Colonic mucosa (tissue), 4 donors: ENCODE results near the gene HOXB2. TPM values are rescaled to one million over a fixed set of nuclear protein-coding genes. Genes with fewer than 3 reads are reported as not detected.
A peak's percentile ranks its signal among the peaks of the same experiment; 100 is the strongest.

Source experiments
- DNase-seq: peaks from one replicate; pipeline ENCODE4 v3.0.0-alpha.2; 2020
- H3K27ac ChIP-seq: fragments of 200-600 bp; one replicate; pipeline ENCODE4 v1.8.0; 2021
- H3K27me3 ChIP-seq: fragments of 200-600 bp; one replicate; pipeline ENCODE4 v1.8.0; 2021
- H3K36me3 ChIP-seq: fragments of 200-600 bp; one replicate; pipeline ENCODE4 v1.8.0; 2021
- H3K4me1 ChIP-seq: fragments of 200-600 bp; one replicate; pipeline ENCODE4 v1.8.0; 2021; ENCODE audit warnings: mild to moderate bottlenecking
- H3K4me3 ChIP-seq: fragments of 200-600 bp; one replicate; pipeline ENCODE4 v1.8.0; 2021
- H3K9ac ChIP-seq, 2 donors: one replicate each; pipeline ENCODE4 v1.7.0; 2013; ENCODE audit warnings: control low read depth in 2 of 2, low read depth in 2 of 2, low read length in 2 of 2
- H3K9me3 ChIP-seq: fragments of 200-600 bp; one replicate; pipeline ENCODE4 v1.8.0; 2021
- intact Hi-C: fragments of 100-400 bp; cut with DNase I; formaldehyde crosslinking; loops from one replicate; pipeline ENCODE4 v1.14.1; 2022
- total RNA-seq, 2 donors: library from RNA; stranded (reverse); fragmentation: NEBNext Ultra II Directional in 1 of 2; extraction: Animal tissue kit (Norgen Biotek cat#: 25700) in 1 of 2; gene quantifications; one replicate each; pipeline ENCODE4 v1.2.1, GENCODE V29; 2021
- TF ChIP-seq, protein P1 (sequence below): fragments of 200-600 bp; IDR thresholded peaks from one replicate; pipeline ENCODE4 v1.8.0; 2022; ENCODE audit warnings: antibody characterized with exemption, mild to moderate bottlenecking
- donor health status: healthy.
- donor health status: DM: no; HTN: no; CAD: no.
- donor health status: DM: no; HTN: no; CAD: no.

The HOXB2 gene
- total RNA-seq, 2 donors from 2014 or later: 2.6 to 6.4 TPM

GRCh38 chr17:48588074-48588415 is 43.1 kb upstream of the HOXB2 start:
- H3K9ac ChIP-seq: peak overlapping the region; percentile 54 to 76
- no peaks in the 10 kb centered on the region for H3K9me3 ChIP-seq
- no peaks in the 10 kb centered on the region for H3K27me3 ChIP-seq
- H3K4me3 ChIP-seq: no peak overlapping the region
- H3K36me3 ChIP-seq: no peaks in the 10 kb centered on the region
- peak overlapping the region; percentile 88 for H3K27ac ChIP-seq
- peaks cover 9% of the 10 kb centered on the region for H3K4me1 ChIP-seq
- TF ChIP-seq, protein P1, sequence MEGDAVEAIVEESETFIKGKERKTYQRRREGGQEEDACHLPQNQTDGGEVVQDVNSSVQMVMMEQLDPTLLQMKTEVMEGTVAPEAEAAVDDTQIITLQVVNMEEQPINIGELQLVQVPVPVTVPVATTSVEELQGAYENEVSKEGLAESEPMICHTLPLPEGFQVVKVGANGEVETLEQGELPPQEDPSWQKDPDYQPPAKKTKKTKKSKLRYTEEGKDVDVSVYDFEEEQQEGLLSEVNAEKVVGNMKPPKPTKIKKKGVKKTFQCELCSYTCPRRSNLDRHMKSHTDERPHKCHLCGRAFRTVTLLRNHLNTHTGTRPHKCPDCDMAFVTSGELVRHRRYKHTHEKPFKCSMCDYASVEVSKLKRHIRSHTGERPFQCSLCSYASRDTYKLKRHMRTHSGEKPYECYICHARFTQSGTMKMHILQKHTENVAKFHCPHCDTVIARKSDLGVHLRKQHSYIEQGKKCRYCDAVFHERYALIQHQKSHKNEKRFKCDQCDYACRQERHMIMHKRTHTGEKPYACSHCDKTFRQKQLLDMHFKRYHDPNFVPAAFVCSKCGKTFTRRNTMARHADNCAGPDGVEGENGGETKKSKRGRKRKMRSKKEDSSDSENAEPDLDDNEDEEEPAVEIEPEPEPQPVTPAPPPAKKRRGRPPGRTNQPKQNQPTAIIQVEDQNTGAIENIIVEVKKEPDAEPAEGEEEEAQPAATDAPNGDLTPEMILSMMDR: no peak
- intact Hi-C loops: no loop called here
- DNase-seq: no peak

DNA sequence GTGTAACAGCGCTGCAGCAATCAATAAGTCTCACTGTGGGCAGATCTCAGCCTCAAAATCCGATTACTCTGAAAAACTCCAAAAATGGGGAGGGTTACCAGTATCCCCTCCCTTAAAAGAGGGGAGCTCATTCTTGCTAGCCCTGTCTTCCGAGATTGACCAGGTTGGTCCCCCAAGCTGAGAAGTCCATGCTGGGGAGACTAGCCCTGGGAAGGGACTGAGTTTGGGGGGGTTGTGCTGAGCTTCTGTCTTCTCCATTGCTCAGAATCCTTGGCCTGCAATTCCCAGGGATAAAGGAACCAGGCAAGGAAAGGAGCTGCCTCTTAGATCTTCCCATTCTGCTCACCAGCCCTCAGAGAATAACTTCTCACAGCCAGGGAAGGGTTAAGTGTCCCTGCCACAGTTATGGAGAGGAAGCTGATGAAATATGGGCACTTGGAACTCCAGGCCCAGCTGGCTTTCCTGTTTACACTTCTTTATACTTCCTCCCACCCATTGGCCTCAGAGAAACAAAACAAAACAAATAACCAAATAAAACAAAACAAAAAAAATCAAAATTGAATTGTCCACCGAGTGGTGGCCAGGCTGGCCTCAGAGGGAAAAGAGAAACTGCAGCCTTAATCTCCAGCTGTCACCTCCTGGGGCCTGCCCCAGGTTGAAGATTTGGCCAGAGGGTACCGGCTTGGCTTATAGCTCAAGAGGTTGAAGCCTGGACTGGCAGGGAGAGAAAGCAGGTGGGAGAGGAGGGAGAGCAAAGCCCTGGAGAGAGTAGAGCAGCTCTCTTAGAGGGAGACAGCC is 42.6 kb upstream of the HOXB2 start:
- Histone ChIP-seq H3K36me3 (no peaks in the 10 kb centered on the region), H3K27ac (peak overlapping the region; percentile 88), H3K9me3 (no peaks in the 10 kb centered on the region), H3K27me3 (no peaks in the 10 kb centered on the region), H3K4me1 (peaks cover 9% of the 10 kb centered on the region), H3K4me3 (no peak overlapping the region), H3K9ac (peak overlapping the region; percentile 76 to 78)
- DNase-seq: no peak
- intact Hi-C loops: no loop called here
- TF ChIP-seq, protein P1: no peak

DNA sequence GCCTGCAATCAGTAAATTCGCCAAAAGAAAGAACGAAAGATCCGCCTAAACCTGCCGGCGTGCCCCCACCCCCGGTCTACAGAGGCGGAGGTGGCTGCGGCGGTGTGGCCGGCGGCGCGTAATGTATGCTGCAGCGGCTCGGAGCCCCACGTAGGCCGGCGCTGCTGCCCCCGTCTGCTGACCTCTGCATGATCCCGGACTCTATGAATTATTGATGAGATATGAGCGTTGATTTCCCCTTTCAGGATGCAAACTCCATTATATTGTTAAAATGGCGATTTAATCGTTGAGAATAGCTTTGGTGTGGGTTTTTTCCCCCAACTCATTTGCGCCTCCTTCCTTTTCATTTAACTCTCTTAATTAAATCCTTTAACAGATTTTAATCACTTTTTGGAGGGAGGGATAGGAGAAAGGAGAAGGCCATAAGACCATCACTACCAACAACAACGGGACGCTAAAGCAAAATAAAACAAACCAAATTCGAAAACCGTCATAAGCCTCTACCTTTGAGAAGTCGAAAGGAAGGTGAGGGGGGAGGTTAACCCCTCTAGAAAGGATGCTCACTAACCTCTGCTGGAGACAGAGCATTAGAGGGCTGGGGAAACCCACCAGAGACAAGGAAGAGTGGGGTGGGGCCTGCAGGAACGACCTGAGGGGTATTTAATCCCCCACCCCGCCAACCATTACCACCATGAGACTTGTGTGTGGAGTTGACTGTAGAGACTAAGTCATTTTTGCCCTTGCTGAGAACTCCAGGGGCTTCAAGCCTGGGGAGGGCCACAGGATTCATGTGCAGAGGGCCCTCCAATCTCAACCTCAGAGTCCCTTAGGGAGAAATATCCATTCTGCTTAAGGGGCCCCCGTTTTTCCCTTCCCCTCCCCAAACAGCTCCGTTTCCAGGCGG is 41.7 kb upstream of the HOXB2 start:
- peak overlapping the region; percentile 88 for H3K27ac ChIP-seq
- H3K36me3 ChIP-seq: no peaks in the 10 kb centered on the region
- peaks cover 9% of the 10 kb centered on the region for H3K4me1 ChIP-seq
- no peak for DNase-seq
- H3K27me3 ChIP-seq: peaks cover 3% of the 10 kb centered on the region
- H3K4me3 ChIP-seq: peak overlapping the region; percentile 51
- TF ChIP-seq, protein P1: no peak
- no peaks in the 10 kb centered on the region for H3K9me3 ChIP-seq
- intact Hi-C loops: no loop called here
- H3K9ac ChIP-seq: peak overlapping the region; percentile 76 to 78

DNA sequence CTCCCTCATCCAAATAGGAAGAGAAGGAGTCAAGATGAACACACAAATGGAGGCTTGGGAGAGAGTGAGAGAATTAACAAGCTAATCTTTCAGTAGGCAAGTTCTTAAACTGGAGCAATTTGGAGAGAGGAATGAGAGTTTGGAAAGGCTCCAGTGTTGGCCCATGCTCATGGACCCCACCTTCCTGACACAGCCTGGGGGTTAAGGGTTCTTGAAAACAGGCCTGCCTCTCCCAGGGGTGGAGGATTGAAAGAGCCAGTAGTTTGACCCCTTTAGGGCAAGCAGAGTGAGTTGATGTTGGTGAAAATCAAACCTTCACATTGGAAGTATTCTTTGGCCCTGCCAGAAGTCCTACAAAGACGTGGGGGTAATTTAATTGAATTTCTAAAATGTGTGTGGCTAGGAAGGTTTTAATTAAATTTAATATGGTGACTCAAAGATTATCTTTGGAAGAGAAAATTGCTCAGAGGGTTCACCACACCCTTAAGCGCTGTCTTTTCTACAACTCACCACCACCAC is 39.4 kb upstream of the HOXB2 start:
- no peaks in the 10 kb centered on the region for H3K9me3 ChIP-seq
- H3K36me3 ChIP-seq: no peaks in the 10 kb centered on the region
- peaks cover 21% of the 10 kb centered on the region for H3K4me1 ChIP-seq
- DNase-seq: no peak
- H3K4me3 ChIP-seq: no peak overlapping the region
- peaks cover 3% of the 10 kb centered on the region for H3K27me3 ChIP-seq
- intact Hi-C loops: no loop called here
- TF ChIP-seq, protein P1: no peak
- no peak overlapping the region for H3K9ac ChIP-seq
- H3K27ac ChIP-seq: no peak overlapping the region

DNA sequence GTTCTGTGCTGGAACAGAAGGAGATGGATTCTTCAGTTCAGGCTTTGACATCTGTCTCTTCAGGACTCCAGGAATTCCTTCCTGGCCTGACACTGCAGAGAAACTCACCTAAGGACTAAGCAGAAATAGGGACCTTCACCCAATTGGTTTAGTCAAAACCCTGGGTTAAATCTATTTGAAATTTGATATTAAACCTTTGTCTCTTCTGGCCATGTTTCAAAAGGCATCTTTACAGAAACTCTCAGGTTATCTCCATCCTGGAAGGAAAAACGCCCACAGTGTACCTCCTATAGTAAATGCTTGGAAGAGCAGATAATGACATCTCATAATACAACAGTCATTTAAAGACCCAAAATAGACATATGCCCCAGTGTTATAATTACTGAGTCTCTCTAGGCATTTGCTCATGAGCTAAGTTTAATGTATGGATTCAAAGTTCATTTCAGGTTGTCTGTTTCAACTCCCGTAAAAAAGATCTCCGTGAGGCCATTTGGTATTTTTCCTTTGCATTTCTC is 38.9 kb upstream of the HOXB2 start:
- H3K27me3 ChIP-seq: peaks cover 3% of the 10 kb centered on the region
- TF ChIP-seq, protein P1: no peak
- no peaks in the 10 kb centered on the region for H3K9me3 ChIP-seq
- peaks cover 21% of the 10 kb centered on the region for H3K4me1 ChIP-seq
- H3K4me3 ChIP-seq: no peak overlapping the region
- DNase-seq: no peak
- intact Hi-C loops: no loop called here
- H3K9ac ChIP-seq: no peak overlapping the region
- no peaks in the 10 kb centered on the region for H3K36me3 ChIP-seq
- H3K27ac ChIP-seq: no peak overlapping the region
